ENCODE results near the gene ETNPPL. TPM values are rescaled to one million over a fixed set of nuclear protein-coding genes. Genes with fewer than 3 reads are reported as not detected.

The ETNPPL gene
- polyA plus RNA-seq, 3 donors: not detected

- Histone ChIP-seq H3K4me2 (replicated peaks; ENCODE audit: extremely low read depth, low read length, poor library complexity, severe bottlenecking) (no peak overlapping the region), H3K4me1 (ENCODE audit: control insufficient read depth in 1 of 2, insufficient read depth in 2 of 2, low read length in 2 of 2) (no peaks in the 10 kb centered on the region), H3K9me3 (replicated peaks in 1 of 2; ENCODE audit: control insufficient read depth in 1 of 2, insufficient read depth in 1 of 2, low read length in 2 of 2) (no peaks in the 10 kb centered on the region), H2AFZ (ENCODE audit: insufficient read depth, low read depth, low read length, poor library complexity, severe bottlenecking) (no peak overlapping the region), H3K27ac (ENCODE audit: low read depth in 1 of 2, low read length in 2 of 2) (no peak overlapping the region), H3K27me3 (ENCODE audit: control insufficient read depth in 2 of 2, insufficient read depth in 2 of 2, low read length in 2 of 2) (peaks cover 0 to 4% of the 10 kb centered on the region in 2 donors), H3K9ac (ENCODE audit: insufficient read depth, low read length, poor library complexity, severe bottlenecking) (no peak overlapping the region), H3K79me2 (ENCODE audit: insufficient read depth, low read length) (no peaks in the 10 kb centered on the region), H3K4me3 (replicated peaks in 1 of 3; ENCODE audit: low read depth in 2 of 3, low read length in 3 of 3) (no peak overlapping the region), H3K36me3 (replicated peaks in 1 of 2; ENCODE audit: control insufficient read depth in 1 of 2, insufficient read depth in 2 of 2, low read length in 2 of 2) (no peaks in the 10 kb centered on the region), H4K20me1 (ENCODE audit: insufficient read depth, low read length) (no peaks in the 10 kb centered on the region)
- Mint-ChIP-seq H3K4me1 (no peaks in the 10 kb centered on the region), H3K4me3 (no peak overlapping the region), H3K36me3 (no peaks in the 10 kb centered on the region), H3K27me3 (ENCODE audit: low read depth in 3 of 3) (peaks cover 5 to 13% (median 10%) of the 10 kb centered on the region in 3 donors), H3K9me3 (peaks cover 0 to 5% (median 0%) of the 10 kb centered on the region in 7 donors), H3K27ac (no peak overlapping the region)
- TF ChIP-seq CTCF (IDR thresholded peaks at IDR 0.05): no peak
- intact Hi-C loops (cut with micrococcal nuclease): no loop called here
- no peak for DNase-seq
- WGBS (ENCODE audit: insufficient coverage): 57% methylated on average over 3 of the region's 4 CpGs
Measured at GRCh38 chr4:108706289-108706688, 56.6 kb downstream of the ETNPPL start.

GRCh38 chr4:108703966-108704365 lies 58.9 kb downstream of the ETNPPL start:
- no peak overlapping the region for H3K4me3 Mint-ChIP-seq
- TF ChIP-seq CTCF (IDR thresholded peaks at IDR 0.05): no peak
- Histone ChIP-seq H3K4me2 (replicated peaks; ENCODE audit: extremely low read depth, low read length, poor library complexity, severe bottlenecking) (no peak overlapping the region), H3K9me3 (replicated peaks in 1 of 2; ENCODE audit: control insufficient read depth in 1 of 2, insufficient read depth in 1 of 2, low read length in 2 of 2) (no peaks in the 10 kb centered on the region), H2AFZ (ENCODE audit: insufficient read depth, low read depth, low read length, poor library complexity, severe bottlenecking) (no peak overlapping the region), H3K4me1 (ENCODE audit: control insufficient read depth in 1 of 2, insufficient read depth in 2 of 2, low read length in 2 of 2) (no peaks in the 10 kb centered on the region), H3K36me3 (replicated peaks in 1 of 2; ENCODE audit: control insufficient read depth in 1 of 2, insufficient read depth in 2 of 2, low read length in 2 of 2) (no peaks in the 10 kb centered on the region), H3K27me3 (ENCODE audit: control insufficient read depth in 2 of 2, insufficient read depth in 2 of 2, low read length in 2 of 2) (peaks cover 8 to 12% of the 10 kb centered on the region in 2 donors), H3K4me3 (replicated peaks in 1 of 3; ENCODE audit: low read depth in 2 of 3, low read length in 3 of 3) (no peak overlapping the region), H4K20me1 (ENCODE audit: insufficient read depth, low read length) (no peaks in the 10 kb centered on the region), H3K79me2 (ENCODE audit: insufficient read depth, low read length) (no peaks in the 10 kb centered on the region), H3K9ac (ENCODE audit: insufficient read depth, low read length, poor library complexity, severe bottlenecking) (no peak overlapping the region), H3K27ac (ENCODE audit: low read depth in 1 of 2, low read length in 2 of 2) (no peak overlapping the region)
- no peak for DNase-seq
- H3K36me3 Mint-ChIP-seq: no peaks in the 10 kb centered on the region
- intact Hi-C loops (cut with micrococcal nuclease): no loop called here
- no CpG with 5 or more reads among the region's 2 CpGs for WGBS (ENCODE audit: insufficient coverage)
- peaks cover 9 to 15% (median 14%) of the 10 kb centered on the region in 3 donors for H3K27me3 Mint-ChIP-seq (ENCODE audit: low read depth in 3 of 3)
- peaks cover 0 to 5% (median under 1%) of the 10 kb centered on the region in 7 donors for H3K9me3 Mint-ChIP-seq
- H3K4me1 Mint-ChIP-seq: no peaks in the 10 kb centered on the region
- H3K27ac Mint-ChIP-seq: no peak overlapping the region

Data from CD14-positive monocyte (primary cell).